Neural cell (in vitro differentiated cells): ENCODE measurements around the gene GALNT16. TPM values are rescaled to one million over a fixed set of nuclear protein-coding genes. Genes with fewer than 3 reads are reported as not detected.

Experiments used
- H2AFZ ChIP-seq: fragments of 200-600, 300-800 bp; sonication (generic), shearing (Covaris generic); 2 replicates; pipeline ENCODE4 v1.6.0; 2014; ENCODE audit warnings: low read depth, mild to moderate bottlenecking, antibody characterized with exemption, low read length, moderate library complexity
- H3F3A ChIP-seq: fragments of 200-600 bp; shearing (Covaris generic); 2 replicates; pipeline ENCODE4 v1.6.1; 2016; ENCODE audit warnings: mild to moderate bottlenecking, moderate library complexity, mixed read lengths, antibody characterized with exemption, low read length; ENCODE audit not compliant: insufficient read depth, poor library complexity, severe bottlenecking
- H3K27ac ChIP-seq: fragments of 200-600, 300-800 bp; sonication (generic), shearing (Covaris generic); 2 replicates; pipeline ENCODE4 v1.5.1; 2014; ENCODE audit warnings: mild to moderate bottlenecking, low read length, moderate library complexity
- H3K27me3 ChIP-seq: fragments of 300-800, 200-600 bp; sonication (generic), shearing (Covaris generic); 2 replicates; pipeline ENCODE4 v1.6.0; 2014; ENCODE audit warnings: mild to moderate bottlenecking, low read depth, low read length, moderate library complexity; ENCODE audit not compliant: insufficient read depth
- H3K36me3 ChIP-seq: fragments of 300-800, 200-600 bp; sonication (generic), shearing (Covaris generic); 2 replicates; pipeline ENCODE4 v1.5.1; 2014; ENCODE audit warnings: mild to moderate bottlenecking, antibody characterized with exemption, low read length, moderate library complexity; ENCODE audit not compliant: insufficient read depth
- H3K4me2 ChIP-seq: fragments of 300-800, 200-600 bp; sonication (generic), shearing (Covaris generic); 2 replicates; pipeline ENCODE4 v1.6.0; 2014; ENCODE audit warnings: mild to moderate bottlenecking, low read length
- H3K4me3 ChIP-seq: fragments of 300-800, 200-600 bp; sonication (generic), shearing (Covaris generic); 2 replicates; pipeline ENCODE4 v1.5.1; 2014; ENCODE audit warnings: mild to moderate bottlenecking, low read length, moderate library complexity
- H3K79me2 ChIP-seq: fragments of 200-600 bp; shearing (Covaris generic); replicated peaks from 2 replicates; pipeline ENCODE4 v1.6.0; 2014; ENCODE audit warnings: mild to moderate bottlenecking, low read length, moderate library complexity; ENCODE audit not compliant: insufficient read depth
- H3K9ac ChIP-seq: fragments of 300-800, 200-600 bp; sonication (generic), shearing (Covaris generic); 2 replicates; pipeline ENCODE4 v1.6.1; 2016; ENCODE audit warnings: mild to moderate bottlenecking, low read length, mixed read lengths
- H3K9me2 ChIP-seq: fragments of 200-600 bp; shearing (Covaris generic); 2 replicates; pipeline ENCODE4 v1.6.1; 2016; ENCODE audit warnings: mild to moderate bottlenecking, low read length, mixed read lengths; ENCODE audit not compliant: insufficient read depth
- H3K9me3 ChIP-seq: fragments of 200-600, 300-800 bp; sonication (generic), shearing (Covaris generic); 2 replicates; pipeline ENCODE4 v1.6.1; 2016; ENCODE audit warnings: mild to moderate bottlenecking, mixed run types, low read length, moderate library complexity, mixed read lengths
- H4K20me1 ChIP-seq: fragments of 200-600 bp; shearing (Covaris generic); 2 replicates; pipeline ENCODE4 v1.6.1; 2016; ENCODE audit warnings: mild to moderate bottlenecking, mixed run types; ENCODE audit not compliant: insufficient read depth
- EP300 ChIP-seq: fragments of 450-650 bp; conservative IDR thresholded peaks from 2 replicates; pipeline ENCODE4 v1.6.1; 2014; ENCODE audit warnings: antibody characterized with exemption, mild to moderate bottlenecking, moderate library complexity; ENCODE audit not compliant: poor library complexity, severe bottlenecking
- EZH2 ChIP-seq: fragments of 200-600, 300-800 bp; shearing (Covaris generic), sonication (generic); IDR thresholded peaks from 2 replicates; pipeline ENCODE4 v1.6.1; 2014; ENCODE audit warnings: antibody characterized with exemption, low read length, borderline replicate concordance, mild to moderate bottlenecking; ENCODE audit not compliant: insufficient read depth, poor library complexity, severe bottlenecking
- MXI1 ChIP-seq: fragments of 450-650 bp; conservative IDR thresholded peaks from 2 replicates; pipeline ENCODE4 v1.6.1; 2014; ENCODE audit warnings: antibody characterized with exemption, mild to moderate bottlenecking; ENCODE audit not compliant: poor library complexity, severe bottlenecking
- POLR2AphosphoS5 ChIP-seq: IDR thresholded peaks from 2 replicates; pipeline ENCODE4 v1.6.1; 2012
- RAD21 ChIP-seq: fragments of 450-650 bp; conservative IDR thresholded peaks from 2 replicates; pipeline ENCODE4 v1.6.1; 2014; ENCODE audit warnings: antibody characterized with exemption, mild to moderate bottlenecking, moderate library complexity
- REST ChIP-seq: IDR thresholded peaks from 2 replicates; pipeline ENCODE4 v1.6.1; 2012; ENCODE audit warnings: borderline replicate concordance
- SMC3 ChIP-seq: fragments of 450-650 bp; conservative IDR thresholded peaks from 2 replicates; pipeline ENCODE4 v1.6.1; 2014; ENCODE audit warnings: antibody characterized with exemption, mild to moderate bottlenecking, moderate library complexity; ENCODE audit not compliant: poor library complexity
- TAF1 ChIP-seq: IDR thresholded peaks from 2 replicates; pipeline ENCODE4 v1.6.1; 2012; ENCODE audit warnings: low read depth
- polyA plus RNA-seq: library from polyadenylated mRNA; depleted of rRNA; stranded (reverse); fragments of >200 nt; gene quantifications from 2 replicates; pipeline ENCODE4 v1.2.3, GENCODE V29; 2014
- TF ChIP-seq, protein P1 (sequence below): fragments of 450-650 bp; IDR thresholded peaks from 2 replicates; pipeline ENCODE4 v1.5.1; 2014; ENCODE audit warnings: antibody characterized with exemption, mild to moderate bottlenecking, moderate library complexity; ENCODE audit not compliant: poor library complexity, severe bottlenecking

The GALNT16 gene
- polyA plus RNA-seq, 1 donor from 2014 or later, result 23.8 TPM

DNA sequence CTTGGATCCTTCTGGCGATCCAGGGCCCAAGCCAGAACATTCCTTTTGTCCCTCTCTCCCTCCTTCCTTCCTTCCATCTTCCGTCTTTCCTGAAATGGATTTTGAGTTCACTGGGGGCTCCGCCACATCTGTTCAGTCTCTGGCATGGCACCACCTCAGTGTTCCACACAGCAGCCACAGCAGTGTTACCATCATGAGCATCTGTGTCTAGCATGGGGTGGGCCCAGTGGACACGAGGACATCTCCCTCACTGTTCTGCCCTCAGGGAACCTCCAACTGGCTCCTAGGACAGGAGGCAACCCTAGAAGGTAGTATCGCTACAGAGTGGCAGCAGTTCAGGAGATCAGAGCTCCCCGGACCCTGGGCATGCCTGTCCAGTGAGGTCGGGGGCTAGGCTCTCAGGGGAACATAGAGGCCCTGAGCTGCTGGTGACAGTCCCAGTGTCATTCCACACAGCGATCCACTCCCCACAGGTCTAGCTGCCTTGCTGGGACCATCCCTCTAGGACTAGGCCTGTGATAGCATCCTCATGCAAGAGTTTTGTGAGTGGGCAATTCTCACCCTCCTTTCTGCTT, 59.0 kb downstream of the GALNT16 start:
- Histone ChIP-seq H3K27me3 (no peaks in the 10 kb centered on the region), H3K27ac (no peak overlapping the region), H3K9me3 (no peaks in the 10 kb centered on the region), H2AFZ (no peak overlapping the region), H3K4me3 (no peak overlapping the region), H3F3A (no peaks in the 10 kb centered on the region), H3K36me3 (no peaks in the 10 kb centered on the region), H3K9ac (no peak overlapping the region), H3K79me2 (no peaks in the 10 kb centered on the region), H3K4me2 (no peak overlapping the region), H3K9me2 (no peaks in the 10 kb centered on the region), H4K20me1 (no peaks in the 10 kb centered on the region)
- TF ChIP-seq TAF1 (no peak), POLR2AphosphoS5 (no peak)

DNA sequence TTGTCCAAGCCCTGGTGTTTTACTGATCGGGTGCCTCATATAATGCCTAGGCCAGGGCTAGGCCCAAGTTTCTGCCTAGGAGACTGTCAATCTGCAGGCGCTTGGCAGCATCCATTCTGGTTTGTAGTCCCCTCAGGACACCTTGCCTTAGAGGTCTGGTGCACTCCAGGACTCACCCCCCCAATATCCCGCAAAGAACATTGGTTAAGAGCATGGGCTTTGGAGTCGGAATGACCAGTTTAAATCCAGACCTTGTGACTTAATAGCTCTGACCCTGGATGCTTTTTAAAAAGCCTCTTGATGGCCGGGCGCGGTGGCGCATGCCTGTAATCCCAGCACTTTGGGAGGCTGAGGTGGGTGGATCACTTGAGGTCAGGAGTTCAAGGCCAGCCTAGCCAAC, 60.0 kb downstream of the GALNT16 start:
- H3K36me3 ChIP-seq, result no peaks in the 10 kb centered on the region

More for the DNA sequence above, 60.0 kb downstream of the GALNT16 start:
- TF ChIP-seq SMC3 (no peak), RAD21 (no peak), EZH2 (no peak), EP300 (no peak), MXI1 (no peak), REST (no peak), TAF1 (no peak), POLR2AphosphoS5 (no peak)
- TF ChIP-seq, protein P1, sequence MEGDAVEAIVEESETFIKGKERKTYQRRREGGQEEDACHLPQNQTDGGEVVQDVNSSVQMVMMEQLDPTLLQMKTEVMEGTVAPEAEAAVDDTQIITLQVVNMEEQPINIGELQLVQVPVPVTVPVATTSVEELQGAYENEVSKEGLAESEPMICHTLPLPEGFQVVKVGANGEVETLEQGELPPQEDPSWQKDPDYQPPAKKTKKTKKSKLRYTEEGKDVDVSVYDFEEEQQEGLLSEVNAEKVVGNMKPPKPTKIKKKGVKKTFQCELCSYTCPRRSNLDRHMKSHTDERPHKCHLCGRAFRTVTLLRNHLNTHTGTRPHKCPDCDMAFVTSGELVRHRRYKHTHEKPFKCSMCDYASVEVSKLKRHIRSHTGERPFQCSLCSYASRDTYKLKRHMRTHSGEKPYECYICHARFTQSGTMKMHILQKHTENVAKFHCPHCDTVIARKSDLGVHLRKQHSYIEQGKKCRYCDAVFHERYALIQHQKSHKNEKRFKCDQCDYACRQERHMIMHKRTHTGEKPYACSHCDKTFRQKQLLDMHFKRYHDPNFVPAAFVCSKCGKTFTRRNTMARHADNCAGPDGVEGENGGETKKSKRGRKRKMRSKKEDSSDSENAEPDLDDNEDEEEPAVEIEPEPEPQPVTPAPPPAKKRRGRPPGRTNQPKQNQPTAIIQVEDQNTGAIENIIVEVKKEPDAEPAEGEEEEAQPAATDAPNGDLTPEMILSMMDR, result no peak
- no peak overlapping the region for H2AFZ ChIP-seq
- H3K27ac ChIP-seq, result no peak overlapping the region
- no peaks in the 10 kb centered on the region for H3F3A ChIP-seq
- no peak overlapping the region for H3K4me2 ChIP-seq
- H4K20me1 ChIP-seq, result no peaks in the 10 kb centered on the region
- no peak overlapping the region for H3K9ac ChIP-seq
- no peaks in the 10 kb centered on the region for H3K9me2 ChIP-seq
- H3K79me2 ChIP-seq, result no peaks in the 10 kb centered on the region
- H3K4me3 ChIP-seq, result no peak overlapping the region
- no peaks in the 10 kb centered on the region for H3K27me3 ChIP-seq
- no peaks in the 10 kb centered on the region for H3K9me3 ChIP-seq
